HEK293T (cell line): ENCODE results near the gene UQCRC1.

Source experiments
- ARNT ChIP-seq: fragments of 450-650 bp; IDR thresholded peaks from 2 replicates; pipeline ENCODE4 v1.6.1; 2017; ENCODE audit warnings: mild to moderate bottlenecking
- BHLHE40 ChIP-seq: fragments of 450-650 bp; IDR thresholded peaks from 2 replicates; pipeline ENCODE4 v1.6.1; 2016; ENCODE audit warnings: mild to moderate bottlenecking, moderate library complexity, borderline replicate concordance
- FOXM1 ChIP-seq: fragments of 450-650 bp; IDR thresholded peaks from 2 replicates; pipeline ENCODE4 v1.6.1; 2017; ENCODE audit warnings: mild to moderate bottlenecking, borderline replicate concordance
- L3MBTL2 ChIP-seq: fragments of 450-650 bp; conservative IDR thresholded peaks from 2 replicates; pipeline ENCODE4 v1.6.1; 2016; ENCODE audit warnings: mild to moderate bottlenecking
- LEF1 ChIP-seq: fragments of 450-650 bp; IDR thresholded peaks from 2 replicates; pipeline ENCODE4 v1.6.1; 2017; ENCODE audit warnings: mild to moderate bottlenecking, borderline replicate concordance
- NFRKB ChIP-seq: fragments of 450-650 bp; IDR thresholded peaks from 2 replicates; pipeline ENCODE4 v1.6.1; 2016; ENCODE audit warnings: mild to moderate bottlenecking, moderate library complexity
- SP1 ChIP-seq: fragments of 450-650 bp; IDR thresholded peaks from 2 replicates; pipeline ENCODE4 v1.6.1; 2017
- SUZ12 ChIP-seq: fragments of 450-650 bp; IDR thresholded peaks from 2 replicates; pipeline ENCODE4 v1.6.1; 2016; ENCODE audit warnings: mild to moderate bottlenecking
- ZNF384 ChIP-seq: fragments of 450-650 bp; IDR thresholded peaks from 2 replicates; pipeline ENCODE4 v1.6.1; 2016

DNA sequence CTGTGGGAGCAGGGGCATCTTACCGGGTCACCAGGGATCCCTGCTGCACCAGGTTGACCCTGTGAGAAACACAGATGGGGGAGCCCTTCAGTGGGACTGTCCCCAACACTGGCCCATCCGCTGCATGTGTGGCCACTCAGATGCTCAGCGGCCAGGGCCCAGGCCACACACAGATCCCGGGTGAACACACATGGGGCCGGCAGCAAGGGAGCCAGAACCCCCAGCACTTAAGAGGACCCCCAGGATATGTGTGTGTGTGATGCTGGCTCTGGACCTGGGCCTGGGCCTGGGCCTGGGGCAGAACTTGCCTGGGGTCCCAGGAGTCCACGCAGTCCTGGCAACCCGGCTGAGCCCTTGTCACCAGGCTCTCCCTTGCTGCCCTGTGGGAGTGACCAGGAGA lies 41.0 kb downstream of the UQCRC1 start:
- TF ChIP-seq BHLHE40, result no peak
- TF ChIP-seq SP1, result no peak
- TF ChIP-seq NFRKB, result no peak
- TF ChIP-seq ZNF384, result no peak
- no peak for TF ChIP-seq SUZ12
- no peak for TF ChIP-seq L3MBTL2
- TF ChIP-seq LEF1, result no peak
- no peak for TF ChIP-seq FOXM1
- TF ChIP-seq ARNT, result no peak
